HG03066 (cell line): ENCODE data around the gene RUFY3.
A peak's percentile ranks its signal among the peaks of the same experiment; 100 is the strongest.
"Not testable (repeated sequence)": the region's sequence is repeated elsewhere in the genome, so short reads cannot be mapped to it uniquely, and the experiment has no call there.

Experiments used
- ATAC-seq: cut with Tn5 transposase; IDR thresholded peaks from one replicate; pipeline ENCODE4 v1.9.1; 2021; ENCODE audit warnings: low read depth; ENCODE audit not compliant: unreplicated experiment

The RUFY3 gene

DNA sequence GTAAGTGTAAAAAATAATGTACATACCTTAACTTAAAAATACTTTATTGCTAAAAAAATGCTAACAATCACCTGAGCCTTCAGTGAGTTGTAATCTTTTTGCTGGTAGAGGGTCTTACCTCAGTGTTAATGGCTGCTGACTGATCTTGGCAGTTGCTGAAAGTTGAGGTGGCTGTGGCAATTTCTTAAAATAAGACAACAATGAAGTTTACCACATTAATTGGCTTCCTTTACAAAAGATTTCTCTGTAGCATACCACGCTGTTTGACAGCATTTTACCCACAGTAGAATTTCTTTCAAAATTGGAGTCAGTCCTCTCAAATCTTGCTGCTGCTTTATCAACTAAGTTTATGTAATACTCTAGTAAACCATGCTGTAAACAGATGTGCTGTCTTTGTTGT lies 47.6 kb downstream of the RUFY3 start:
- ATAC-seq = not testable (repeated sequence)

DNA sequence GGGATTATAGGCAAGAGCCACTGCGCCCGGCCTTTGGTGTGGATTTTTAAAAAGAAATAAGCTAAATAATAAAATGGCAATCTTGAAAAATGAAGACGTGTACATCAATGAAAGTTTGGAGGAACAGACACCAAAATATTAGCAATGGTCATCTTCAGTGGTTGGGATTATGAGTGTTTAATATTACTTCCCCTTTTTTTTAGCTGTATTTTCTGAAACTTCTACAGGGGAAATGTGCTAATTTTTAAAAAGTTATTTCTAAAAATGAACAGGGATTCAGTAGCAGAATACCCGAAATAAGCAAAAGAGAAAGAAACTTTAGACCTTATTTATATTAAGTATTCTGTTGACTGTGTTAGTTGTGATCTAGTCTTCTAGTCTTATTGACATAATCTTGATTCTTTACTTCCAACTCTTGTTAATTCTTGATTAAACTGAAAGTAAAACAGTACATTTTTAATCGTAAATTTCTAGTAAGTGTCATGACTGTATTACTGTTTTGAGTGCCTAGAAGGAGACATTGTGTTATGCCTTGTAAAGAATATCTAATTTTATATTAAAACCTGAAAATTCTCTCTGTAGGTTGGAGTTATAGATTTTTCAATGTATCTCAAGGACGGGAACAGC lies 51.3 kb downstream of the RUFY3 start:
- ATAC-seq = peak; percentile 50

DNA sequence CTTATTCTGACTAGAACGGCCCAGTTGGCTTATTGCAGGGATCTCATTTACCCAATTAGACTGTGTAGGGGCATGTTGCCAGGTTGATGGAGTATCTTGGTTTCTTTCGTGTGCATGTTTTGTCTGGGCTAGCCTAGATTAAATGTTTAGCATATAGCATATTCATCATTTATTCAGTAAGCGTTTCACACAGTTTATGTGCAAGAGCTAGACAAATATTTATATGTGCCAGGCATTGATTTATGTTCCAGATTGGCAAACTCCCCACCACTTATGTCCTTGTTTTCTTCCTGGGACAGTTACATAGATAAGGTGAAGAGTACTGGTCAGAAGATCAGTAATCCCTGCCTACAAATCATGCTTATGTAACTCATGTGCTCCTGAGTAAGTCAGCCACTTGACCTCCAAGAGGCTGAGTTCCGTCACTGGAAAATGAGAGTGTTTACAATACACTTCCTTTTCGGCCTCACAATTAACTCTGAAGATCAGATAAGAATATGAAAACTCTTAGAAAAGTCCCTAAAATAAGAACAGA lies 57.2 kb downstream of the RUFY3 start:
- ATAC-seq = no peak

DNA sequence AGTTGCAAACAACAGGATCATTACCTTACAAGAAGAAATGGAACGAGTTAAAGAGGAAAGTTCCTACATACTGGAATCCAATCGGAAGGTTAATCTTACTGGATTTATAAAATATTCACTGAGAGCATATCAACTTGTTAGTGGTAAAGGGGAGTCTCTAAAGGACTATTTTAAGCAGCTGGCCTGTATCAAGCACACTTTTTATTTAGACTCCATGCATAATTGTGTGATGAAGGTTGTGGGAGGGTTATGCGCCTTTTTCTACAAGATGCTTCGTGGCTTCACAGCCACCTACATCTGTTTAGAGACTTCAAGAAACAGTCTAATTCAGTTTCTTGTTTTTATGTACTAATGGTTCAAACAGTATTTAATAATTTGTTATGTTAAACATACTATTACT lies 61.3 kb downstream of the RUFY3 start:
- no peak for ATAC-seq

GRCh38 chr4:70787496-70787895 lies 65.7 kb downstream of the RUFY3 start:
- ATAC-seq = no peak

DNA sequence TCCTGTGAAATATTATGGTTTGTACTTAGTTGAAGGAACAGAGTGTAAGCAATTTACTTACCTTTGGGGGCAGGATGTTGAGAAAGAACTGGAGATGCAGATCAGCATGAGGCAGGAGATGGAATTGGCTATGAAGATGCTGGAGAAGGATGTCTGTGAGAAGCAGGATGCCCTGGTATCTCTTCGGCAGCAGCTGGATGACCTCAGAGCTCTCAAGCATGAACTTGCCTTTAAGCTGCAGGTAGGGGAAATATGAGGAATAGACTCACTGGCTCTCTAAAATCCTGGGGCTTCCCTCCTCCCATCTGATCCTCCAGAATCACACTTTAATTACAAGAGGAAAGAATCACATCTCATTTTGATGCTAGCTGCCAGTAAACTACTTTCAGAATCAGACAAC lies 67.0 kb downstream of the RUFY3 start:
- no peak for ATAC-seq

DNA sequence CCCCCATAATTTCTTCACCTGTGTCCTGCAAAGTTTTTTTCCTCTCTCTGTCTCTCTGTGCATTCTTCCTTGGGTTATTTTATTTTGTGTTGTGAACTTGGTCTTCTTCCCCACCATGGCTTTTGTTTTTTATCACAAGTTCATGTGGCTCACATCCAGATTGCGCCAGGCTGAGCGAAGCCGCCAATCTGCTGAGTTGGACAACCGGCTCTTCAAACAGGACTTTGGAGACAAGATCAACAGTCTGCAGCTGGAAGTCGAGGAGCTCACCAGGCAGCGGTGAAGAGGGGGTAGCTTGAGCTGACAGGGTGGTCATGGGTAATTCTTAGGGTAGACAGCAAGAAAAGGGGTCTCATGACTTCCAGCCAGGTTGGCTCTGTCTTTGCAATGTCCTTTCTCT lies 71.9 kb downstream of the RUFY3 start:
- no peak for ATAC-seq

DNA sequence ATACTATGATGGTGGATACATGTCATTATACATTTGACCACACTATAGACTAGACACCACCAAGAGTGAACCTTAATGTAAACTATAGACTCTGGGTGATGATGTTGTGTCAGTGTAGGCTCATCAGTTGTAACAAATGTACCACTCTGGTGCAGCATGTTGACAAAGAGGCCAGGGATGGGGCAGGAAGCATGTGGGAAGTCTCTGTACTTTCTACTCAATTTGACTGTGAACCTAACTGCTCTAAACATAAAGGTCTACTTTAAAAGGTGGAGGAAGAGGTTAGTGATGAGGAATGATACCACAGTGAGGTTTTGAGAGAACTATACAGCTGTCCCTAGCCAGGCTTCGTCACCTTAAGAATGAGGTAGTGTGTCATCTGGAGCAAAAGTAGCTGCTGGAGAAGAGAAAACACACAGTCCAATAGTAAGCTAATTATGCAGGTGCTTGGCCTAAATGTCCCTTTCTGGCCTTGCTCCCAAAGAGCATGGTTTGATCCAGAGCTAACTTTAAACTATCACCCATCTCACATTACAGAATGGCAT lies 79.6 kb downstream of the RUFY3 start:
- ATAC-seq = peak; percentile 74

DNA sequence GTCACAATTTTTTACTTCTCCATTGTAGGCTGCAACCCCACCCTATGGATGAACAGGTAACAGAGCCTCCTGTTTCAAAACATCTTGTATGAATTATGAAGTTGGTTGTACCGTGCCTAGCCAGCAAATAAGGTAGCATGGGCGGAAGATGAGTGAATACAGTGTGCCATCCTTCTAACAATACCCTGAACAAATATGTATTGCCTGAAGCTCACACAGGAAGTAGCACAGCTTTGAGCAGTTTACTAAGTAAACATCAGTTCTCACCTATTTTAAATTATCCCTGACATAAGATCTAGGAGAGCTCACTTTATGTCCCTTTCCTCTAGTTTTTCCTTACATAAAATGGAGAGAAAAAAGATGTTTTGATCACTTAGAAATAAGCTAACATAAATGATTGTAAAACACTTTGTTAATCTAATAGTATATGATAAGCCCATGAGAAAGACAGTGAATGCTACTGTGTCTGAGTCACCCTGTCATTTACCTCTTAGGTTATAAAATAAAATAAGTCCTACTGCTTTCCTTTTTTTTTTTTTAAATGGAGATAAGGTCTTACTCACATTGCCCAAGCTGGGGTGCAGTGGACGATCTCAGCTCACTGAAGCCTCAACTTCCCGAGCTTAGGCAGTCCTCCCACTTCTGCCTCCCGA lies 81.3 kb downstream of the RUFY3 start:
- no peak for ATAC-seq

- ATAC-seq = no peak
Observed at GRCh38 chr4:70808151-70808550, 86.4 kb downstream of the RUFY3 start.

- ATAC-seq = no peak
Observed at GRCh38 chr4:70815370-70815769, 93.6 kb downstream of the RUFY3 start.

- no peak for ATAC-seq
Observed at GRCh38 chr4:70816894-70817293, 95.1 kb downstream of the RUFY3 start.

DNA sequence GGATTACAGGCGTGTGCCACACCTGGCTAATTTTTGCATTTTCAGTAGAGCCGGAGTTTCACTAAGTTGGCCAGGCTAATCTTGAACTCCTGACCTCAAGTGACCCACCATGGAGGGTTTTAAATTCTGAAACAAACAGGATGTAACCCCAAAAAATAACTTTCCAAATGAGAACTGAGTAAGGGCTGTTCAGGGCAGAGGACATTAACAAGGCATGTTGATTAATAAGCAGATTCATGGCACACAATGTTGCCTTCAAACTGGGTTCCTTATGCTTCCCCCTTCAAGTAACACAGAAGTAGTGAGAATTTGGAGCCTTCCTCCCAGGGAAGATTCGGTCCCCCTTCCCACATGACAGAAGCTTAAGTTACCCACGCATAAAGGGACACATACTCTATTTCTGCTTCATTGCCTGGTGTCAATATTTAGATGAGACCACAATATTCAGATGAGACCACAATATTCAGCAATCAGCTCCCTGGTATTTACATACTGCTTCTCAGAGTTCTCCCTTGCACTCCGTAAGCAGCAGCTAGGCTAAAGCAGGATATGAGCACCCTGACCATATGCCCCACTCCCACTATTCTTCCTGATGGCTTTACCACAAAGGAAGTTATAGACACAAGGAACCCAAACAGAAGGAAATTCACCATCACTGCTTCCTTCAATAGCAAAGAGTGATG lies 96.5 kb downstream of the RUFY3 start:
- peak; percentile 56 for ATAC-seq

DNA sequence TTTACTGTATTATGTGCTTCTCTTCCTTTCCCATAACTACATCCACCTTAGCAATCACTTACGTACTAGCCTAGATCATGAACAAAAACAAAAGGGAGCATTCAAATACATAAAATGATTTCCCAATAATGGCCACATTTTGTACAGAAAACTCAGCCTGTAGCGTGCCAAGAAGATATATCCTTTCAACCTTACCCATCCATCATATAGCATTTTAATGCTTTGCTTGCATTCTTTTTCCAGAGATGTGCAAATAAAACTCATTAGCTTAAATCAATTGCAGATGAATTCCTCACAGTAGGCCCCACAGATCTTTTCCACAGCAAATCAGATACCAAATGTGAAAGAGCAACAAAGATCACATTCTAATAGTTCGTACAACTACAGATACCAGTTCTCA lies 97.2 kb downstream of the RUFY3 start:
- ATAC-seq = no peak

GRCh38 chr4:70829015-70829414 lies 107.3 kb downstream of the RUFY3 start:
- ATAC-seq = no peak

DNA sequence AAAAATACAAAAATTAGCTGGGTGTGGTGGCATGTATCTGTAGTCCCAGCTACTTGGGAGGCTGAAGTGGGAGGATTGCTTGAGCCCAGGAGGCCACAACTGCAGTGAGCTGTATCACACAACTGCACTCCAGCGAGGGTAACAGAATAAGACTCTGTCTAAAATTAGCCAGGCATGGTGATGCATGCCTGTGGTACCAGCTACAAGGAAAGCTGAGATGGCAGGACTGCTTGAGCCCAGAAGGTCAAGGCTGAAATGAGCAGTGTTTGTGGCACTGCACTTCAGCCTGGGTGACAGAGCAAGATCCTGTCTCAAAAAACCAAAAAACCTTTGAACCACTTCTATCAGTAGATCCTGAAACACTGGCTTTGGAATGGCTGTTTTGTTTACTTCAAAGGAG lies 107.7 kb downstream of the RUFY3 start:
- no peak for ATAC-seq

- ATAC-seq = no peak
Observed at GRCh38 chr4:70830054-70830453, 108.3 kb downstream of the RUFY3 start.

- ATAC-seq = no peak
Observed at GRCh38 chr4:70831293-70831692, 109.5 kb downstream of the RUFY3 start.

DNA sequence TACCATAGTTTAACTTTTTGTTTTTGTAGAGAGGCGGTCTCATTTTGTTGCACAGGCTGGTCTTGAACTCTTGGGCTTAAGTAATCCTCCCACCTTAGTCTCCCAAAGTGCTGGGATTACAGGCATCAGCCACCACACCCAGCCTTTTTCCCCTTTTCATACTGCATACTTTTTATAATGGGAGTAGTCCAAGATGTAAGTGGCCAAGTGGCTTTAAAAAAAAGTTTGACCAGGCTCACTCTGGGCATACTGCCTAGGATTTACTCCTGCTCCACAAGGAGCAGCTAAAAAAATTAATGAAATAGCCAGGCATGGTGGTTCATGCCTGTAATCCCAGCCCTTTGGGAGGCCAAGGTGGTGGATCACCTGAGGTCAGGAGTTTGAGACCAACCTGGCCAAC lies 111.9 kb downstream of the RUFY3 start:
- no peak for ATAC-seq

DNA sequence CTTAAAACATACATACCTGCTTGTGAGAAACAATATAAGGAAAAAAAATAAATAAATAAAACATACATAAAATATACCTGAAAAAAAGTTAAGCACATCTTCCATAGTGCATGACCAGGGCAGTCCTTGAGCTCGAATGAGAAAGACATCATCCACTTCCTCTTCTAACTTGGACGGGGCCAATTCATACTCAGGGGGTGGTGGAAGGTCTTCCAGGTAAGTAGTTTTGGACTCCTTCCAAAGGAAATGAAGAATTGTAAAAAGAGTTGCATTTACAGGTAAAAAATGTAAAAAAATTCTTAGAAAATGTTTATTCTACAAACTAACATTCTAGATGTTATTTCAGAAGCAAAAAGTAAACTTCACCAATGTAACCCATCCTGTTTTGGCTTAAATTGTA lies 114.3 kb downstream of the RUFY3 start:
- ATAC-seq = no peak

DNA sequence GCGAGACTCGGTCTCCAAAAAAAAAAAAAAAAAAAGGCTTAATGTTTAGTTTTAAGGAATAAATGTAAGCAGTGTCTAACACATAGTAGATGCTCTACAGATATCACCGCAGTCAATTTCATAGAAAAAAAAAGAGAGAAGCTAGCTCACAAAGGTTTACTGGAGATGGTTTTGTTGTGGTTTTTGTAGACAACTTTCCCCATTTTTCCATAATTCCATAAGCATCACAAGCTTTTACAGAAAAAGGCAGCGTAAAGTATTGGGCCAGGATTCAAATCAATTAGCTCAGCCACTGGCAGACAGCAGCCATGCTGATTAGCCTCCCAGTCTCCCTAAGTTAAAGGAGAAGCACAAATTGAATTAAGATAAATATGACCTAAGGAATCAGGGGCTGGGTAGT lies 116.4 kb downstream of the RUFY3 start:
- ATAC-seq = no peak
